MM.1S (cell line): ENCODE data around the gene TTC9C.

Experiments used
- DNase-seq: peaks from one replicate; pipeline ENCODE4 v3.0.0-alpha.2; 2015
- H2AFZ ChIP-seq: fragments of 300-600 bp; sonication (generic); 2 replicates; pipeline ENCODE4 v1.6.0; 2016; ENCODE audit warnings: antibody characterized with exemption, low read length
- H3F3A ChIP-seq: fragments of 300-600 bp; sonication (generic); 2 replicates; pipeline ENCODE4 v1.6.1; 2016; ENCODE audit warnings: mild to moderate bottlenecking, antibody characterized with exemption, low read length, moderate library complexity, mixed read lengths; ENCODE audit not compliant: insufficient read depth
- H3K27ac ChIP-seq: fragments of 300-600 bp; sonication (generic); 2 replicates; pipeline ENCODE4 v1.5.1; 2016; ENCODE audit warnings: mild to moderate bottlenecking, low read length
- H3K27me3 ChIP-seq: fragments of 300-600 bp; sonication (generic); replicated peaks from 2 replicates; pipeline ENCODE4 v1.6.0; 2016; ENCODE audit warnings: low read length; ENCODE audit not compliant: insufficient read depth
- H3K36me3 ChIP-seq: fragments of 300-600 bp; sonication (generic); replicated peaks from 2 replicates; pipeline ENCODE4 v1.6.1; 2016; ENCODE audit warnings: mild to moderate bottlenecking, low read length, mixed read lengths; ENCODE audit not compliant: insufficient read depth
- H3K4me1 ChIP-seq: fragments of 300-600 bp; sonication (generic); 2 replicates; pipeline ENCODE4 v1.6.1; 2016; ENCODE audit warnings: low read length, mixed read lengths
- H3K4me2 ChIP-seq: fragments of 300-600 bp; sonication (generic); 2 replicates; pipeline ENCODE4 v1.6.0; 2016; ENCODE audit warnings: low read depth, low read length
- H3K4me3 ChIP-seq: fragments of 300-600 bp; sonication (generic); 2 replicates; pipeline ENCODE4 v1.5.1; 2016; ENCODE audit warnings: low read length, mixed read lengths
- H3K79me2 ChIP-seq: fragments of 300-600 bp; sonication (generic); 2 replicates; pipeline ENCODE4 v1.6.1; 2016; ENCODE audit warnings: mixed run types, low read length, mixed read lengths
- H3K9ac ChIP-seq: fragments of 300-600 bp; sonication (generic); 2 replicates; pipeline ENCODE4 v1.6.1; 2016; ENCODE audit warnings: low read length, mixed read lengths
- H3K9me2 ChIP-seq: fragments of 300-600 bp; sonication (generic); replicated peaks from 2 replicates; pipeline ENCODE4 v1.6.1; 2016; ENCODE audit warnings: mild to moderate bottlenecking, low read length, mixed read lengths; ENCODE audit not compliant: insufficient read depth
- H3K9me3 ChIP-seq: fragments of 300-600 bp; sonication (generic); replicated peaks from 2 replicates; pipeline ENCODE4 v1.6.1; 2016; ENCODE audit warnings: mild to moderate bottlenecking, low read length, mixed read lengths; ENCODE audit not compliant: insufficient read depth
- H4K20me1 ChIP-seq: fragments of 300-600 bp; sonication (generic); 2 replicates; pipeline ENCODE4 v1.6.1; 2016; ENCODE audit warnings: mild to moderate bottlenecking, low read length, moderate library complexity, mixed read lengths; ENCODE audit not compliant: insufficient read depth
- EZH2 ChIP-seq: fragments of 300-600 bp; sonication (generic); optimal IDR thresholded peaks from 2 replicates; pipeline ENCODE3; 2017; ENCODE audit warnings: low read depth, mild to moderate bottlenecking, antibody characterized with exemption, low read length, mixed read lengths
- EZH2phosphoT487 ChIP-seq: fragments of 300-600 bp; sonication (generic); IDR thresholded peaks from 2 replicates; pipeline ENCODE4 v1.6.1; 2018; ENCODE audit warnings: antibody characterized with exemption, low read length
- TF ChIP-seq, protein P1 (sequence below): fragments of 300-600 bp; sonication (generic); IDR thresholded peaks from 2 replicates; pipeline ENCODE4 v1.5.1; 2016; ENCODE audit warnings: antibody characterized with exemption, low read length, mixed read lengths

The TTC9C gene

DNA sequence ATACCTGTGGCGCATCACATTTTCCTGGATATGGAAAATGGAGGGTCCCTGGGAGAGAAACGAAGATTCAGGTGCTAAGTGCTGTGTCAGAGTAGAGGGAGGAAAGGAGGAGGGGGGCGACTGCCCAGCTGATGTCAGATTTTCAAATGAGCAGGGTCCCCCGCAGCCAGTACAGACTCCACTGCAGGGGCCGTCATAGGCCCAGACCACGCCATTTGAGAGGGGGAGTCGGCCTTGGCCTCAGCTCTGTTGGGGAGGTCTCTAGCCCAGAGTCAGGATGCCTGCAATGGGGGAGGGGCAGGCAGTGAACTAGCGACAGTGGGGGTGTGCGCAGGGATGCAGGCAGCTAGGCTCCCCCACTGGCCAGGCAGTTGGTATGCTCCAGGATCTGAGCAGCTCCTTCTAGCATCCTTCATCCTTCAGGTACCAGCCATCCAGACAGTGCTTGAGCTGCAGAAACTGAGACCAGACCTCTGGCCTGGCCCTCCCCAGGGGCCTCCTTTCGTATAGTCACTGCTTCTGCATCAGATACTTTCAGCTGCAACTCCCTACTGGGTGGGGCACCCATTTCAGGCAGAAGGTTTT, 20.9 kb upstream of the TTC9C start, which contains the start of the genes BSCL2 and GNG3:
TSS of gene BSCL2 (minus strand) at position 148 of the 585 bp plus-strand sequence. CDS start 229 bp downstream, outside the sequence.
TSS of gene GNG3 (plus strand) at position 400 of the 585 bp plus-strand sequence. CDS start 620 bp downstream, outside the sequence.
- peak within 1 kb of the TSS; percentile 87 for H2AFZ ChIP-seq
- H4K20me1 ChIP-seq, result no peaks in the 10 kb centered on the region
- H3K9me3 ChIP-seq, result no peaks in the 10 kb centered on the region
- H3K4me2 ChIP-seq, result peak within 1 kb of the TSS; percentile 96
- no peak for DNase-seq
- no peaks in the 10 kb centered on the region for H3K9me2 ChIP-seq
- no peak for TF ChIP-seq EZH2phosphoT487
- TF ChIP-seq, protein P1, sequence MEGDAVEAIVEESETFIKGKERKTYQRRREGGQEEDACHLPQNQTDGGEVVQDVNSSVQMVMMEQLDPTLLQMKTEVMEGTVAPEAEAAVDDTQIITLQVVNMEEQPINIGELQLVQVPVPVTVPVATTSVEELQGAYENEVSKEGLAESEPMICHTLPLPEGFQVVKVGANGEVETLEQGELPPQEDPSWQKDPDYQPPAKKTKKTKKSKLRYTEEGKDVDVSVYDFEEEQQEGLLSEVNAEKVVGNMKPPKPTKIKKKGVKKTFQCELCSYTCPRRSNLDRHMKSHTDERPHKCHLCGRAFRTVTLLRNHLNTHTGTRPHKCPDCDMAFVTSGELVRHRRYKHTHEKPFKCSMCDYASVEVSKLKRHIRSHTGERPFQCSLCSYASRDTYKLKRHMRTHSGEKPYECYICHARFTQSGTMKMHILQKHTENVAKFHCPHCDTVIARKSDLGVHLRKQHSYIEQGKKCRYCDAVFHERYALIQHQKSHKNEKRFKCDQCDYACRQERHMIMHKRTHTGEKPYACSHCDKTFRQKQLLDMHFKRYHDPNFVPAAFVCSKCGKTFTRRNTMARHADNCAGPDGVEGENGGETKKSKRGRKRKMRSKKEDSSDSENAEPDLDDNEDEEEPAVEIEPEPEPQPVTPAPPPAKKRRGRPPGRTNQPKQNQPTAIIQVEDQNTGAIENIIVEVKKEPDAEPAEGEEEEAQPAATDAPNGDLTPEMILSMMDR, result no peak
- TF ChIP-seq EZH2, result no peak
- H3K4me3 ChIP-seq, result peak within 1 kb of the TSS; percentile 83
- H3F3A ChIP-seq, result peaks cover 42% of the 10 kb centered on the region
- peaks cover 30% of the 10 kb centered on the region for H3K79me2 ChIP-seq
- peak within 1 kb of the TSS; percentile 93; the same call in 1 of the 2 replicates for H3K9ac ChIP-seq
- peaks cover 37% of the 10 kb centered on the region for H3K4me1 ChIP-seq
- H3K27ac ChIP-seq, result peak within 1 kb of the TSS; percentile 2; the same call in 1 of the 2 replicates
- H3K27me3 ChIP-seq, result no peaks in the 10 kb centered on the region
- H3K36me3 ChIP-seq, result no peaks in the 10 kb centered on the region

GRCh38 chr11:62708392-62708791, 19.9 kb upstream of the TTC9C start:
- peak overlapping the region; percentile 96 for H3K4me2 ChIP-seq
- H3K4me3 ChIP-seq, result peak overlapping the region; percentile 70
- H3F3A ChIP-seq, result peaks cover 53% of the 10 kb centered on the region
- TF ChIP-seq EZH2phosphoT487, result no peak
- no peak for TF ChIP-seq EZH2
- TF ChIP-seq, protein P1, result no peak
- H3K9me3 ChIP-seq, result no peaks in the 10 kb centered on the region
- H3K4me1 ChIP-seq, result peaks cover 48% of the 10 kb centered on the region
- DNase-seq, result no peak
- H3K36me3 ChIP-seq, result no peaks in the 10 kb centered on the region
- peak overlapping the region; percentile 93; the same call in 1 of the 2 replicates for H3K27ac ChIP-seq
- peak overlapping the region; percentile 93; the same call in 1 of the 2 replicates for H3K9ac ChIP-seq
- H3K27me3 ChIP-seq, result no peaks in the 10 kb centered on the region
- no peaks in the 10 kb centered on the region for H3K9me2 ChIP-seq
- peak overlapping the region; percentile 68 for H2AFZ ChIP-seq
- H4K20me1 ChIP-seq, result no peaks in the 10 kb centered on the region
- H3K79me2 ChIP-seq, result peaks cover 37% of the 10 kb centered on the region

DNA sequence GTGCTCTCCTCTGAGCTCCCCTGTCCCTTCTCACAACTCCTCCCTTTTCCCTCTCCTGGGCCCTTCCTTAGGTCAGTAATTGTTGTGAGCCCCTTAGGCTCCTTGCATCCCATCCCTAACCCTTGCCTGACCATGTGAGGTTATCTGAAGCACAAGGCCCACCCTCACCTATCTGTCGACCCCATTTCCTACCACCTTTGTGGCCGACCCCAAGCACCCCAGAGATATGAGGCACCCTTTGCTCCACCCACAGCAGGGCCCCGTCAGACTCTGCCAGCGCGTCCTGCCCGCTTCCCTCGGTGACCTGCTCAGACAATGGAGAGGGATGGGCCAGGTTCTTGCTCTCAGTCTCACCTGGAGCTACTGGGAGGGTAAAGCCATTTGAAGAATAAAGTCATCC, 19.5 kb upstream of the TTC9C start:
- Histone ChIP-seq H3K79me2 (peaks cover 37% of the 10 kb centered on the region), H3K27me3 (no peaks in the 10 kb centered on the region), H2AFZ (peak overlapping the region; percentile 68), H3F3A (peaks cover 57% of the 10 kb centered on the region), H3K9me2 (no peaks in the 10 kb centered on the region), H3K27ac (peak overlapping the region; percentile 93; the same call in 1 of the 2 replicates), H3K9me3 (no peaks in the 10 kb centered on the region), H3K9ac (peak overlapping the region; percentile 93), H4K20me1 (no peaks in the 10 kb centered on the region), H3K4me3 (peak overlapping the region; percentile 70), H3K4me1 (peaks cover 52% of the 10 kb centered on the region), H3K4me2 (peak overlapping the region; percentile 96), H3K36me3 (no peaks in the 10 kb centered on the region)
- TF ChIP-seq, protein P1, result no peak
- TF ChIP-seq EZH2phosphoT487 (no peak), EZH2 (no peak)
- no peak for DNase-seq
